GM18517 (cell line): ENCODE results near the gene CDC34.

ENCODE experiments used
- ATAC-seq: cut with Tn5 transposase; IDR thresholded peaks from one replicate; pipeline ENCODE4 v1.9.1; 2021; ENCODE audit warnings: mild to moderate bottlenecking, moderate library complexity; ENCODE audit not compliant: unreplicated experiment

CDC34 gene

GRCh38 chr19:585551-586110 lies 54.1 kb downstream of the CDC34 start:
- ATAC-seq: no peak

- ATAC-seq: no peak
Measured at GRCh38 chr19:588093-588740, 56.7 kb downstream of the CDC34 start.

DNA sequence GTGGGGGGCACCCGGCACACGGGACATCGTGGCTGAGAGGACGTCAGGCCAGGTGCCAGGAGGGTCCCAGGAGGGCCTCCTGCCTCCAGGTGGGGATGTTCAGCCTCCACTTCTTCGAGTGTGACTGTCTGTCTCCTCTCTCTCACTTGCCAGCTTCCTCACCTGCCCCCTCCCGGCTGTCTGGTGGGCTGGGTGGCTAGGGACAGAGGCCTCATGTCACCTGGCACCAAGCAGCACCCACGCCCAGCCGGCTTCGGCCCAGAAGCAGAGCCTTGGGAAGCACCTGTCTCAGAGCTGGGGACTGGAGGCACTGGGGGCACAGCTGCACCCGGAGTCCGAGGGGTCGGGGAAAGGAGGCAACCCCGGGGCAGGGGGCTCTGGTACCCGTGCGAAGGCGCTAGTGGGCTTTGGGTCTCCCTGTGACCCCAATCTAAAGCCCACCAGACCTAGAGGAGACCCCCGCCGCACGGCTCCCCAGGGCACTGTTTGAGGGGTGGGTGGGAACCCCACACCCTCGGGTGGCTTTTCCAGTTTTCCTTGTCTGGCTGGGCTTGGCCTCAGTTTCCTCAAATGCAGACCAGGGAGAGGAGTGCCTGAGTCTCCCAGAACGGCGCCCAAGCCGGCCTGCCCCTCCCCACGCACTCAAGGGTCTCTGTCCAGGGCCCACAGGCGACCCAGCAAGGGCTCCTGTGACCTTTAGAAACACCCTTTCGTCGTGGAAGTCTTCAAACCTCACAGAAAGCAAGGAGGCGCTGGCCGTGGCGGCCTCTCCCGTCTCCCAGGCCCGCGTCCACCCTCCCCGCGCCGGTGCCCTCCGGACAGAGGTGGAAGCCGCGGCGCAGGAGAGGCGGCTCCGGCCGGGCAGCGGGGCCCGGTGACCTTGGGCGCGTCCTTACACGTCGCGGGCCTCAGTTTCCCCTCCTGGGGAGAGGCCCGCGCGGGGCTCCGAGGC lies 57.5 kb downstream of the CDC34 start:
- no peak for ATAC-seq

DNA sequence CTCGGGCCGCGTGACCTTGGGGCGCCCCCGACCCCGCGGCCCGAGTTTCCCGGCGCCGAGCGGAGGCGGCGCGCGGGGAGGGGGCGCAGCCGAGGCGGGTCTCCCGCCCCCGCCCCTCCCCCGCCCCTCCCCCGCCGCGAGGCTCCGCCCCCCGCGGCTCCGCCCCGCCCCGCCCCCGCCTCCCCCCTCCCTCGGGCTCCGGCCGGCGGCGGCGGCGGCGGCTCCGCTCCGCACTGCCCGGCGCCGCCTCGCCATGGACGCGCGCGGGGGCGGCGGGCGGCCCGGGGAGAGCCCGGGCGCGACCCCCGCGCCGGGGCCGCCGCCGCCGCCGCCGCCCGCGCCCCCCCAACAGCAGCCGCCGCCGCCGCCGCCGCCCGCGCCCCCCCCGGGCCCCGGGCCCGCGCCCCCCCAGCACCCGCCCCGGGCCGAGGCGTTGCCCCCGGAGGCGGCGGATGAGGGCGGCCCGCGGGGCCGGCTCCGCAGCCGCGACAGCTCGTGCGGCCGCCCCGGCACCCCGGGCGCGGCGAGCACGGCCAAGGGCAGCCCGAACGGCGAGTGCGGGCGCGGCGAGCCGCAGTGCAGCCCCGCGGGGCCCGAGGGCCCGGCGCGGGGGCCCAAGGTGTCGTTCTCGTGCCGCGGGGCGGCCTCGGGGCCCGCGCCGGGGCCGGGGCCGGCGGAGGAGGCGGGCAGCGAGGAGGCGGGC lies 58.3 kb downstream of the CDC34 start, which contains the start of gene HCN2:
HCN2 (plus strand) TSS at position 189 of the 703 bp plus-strand sequence; CDS start at position 254, 65 bp downstream.
- no peak for ATAC-seq

- no peak for ATAC-seq
Measured at GRCh38 chr19:590396-590745, 58.8 kb downstream of the CDC34 start.

DNA sequence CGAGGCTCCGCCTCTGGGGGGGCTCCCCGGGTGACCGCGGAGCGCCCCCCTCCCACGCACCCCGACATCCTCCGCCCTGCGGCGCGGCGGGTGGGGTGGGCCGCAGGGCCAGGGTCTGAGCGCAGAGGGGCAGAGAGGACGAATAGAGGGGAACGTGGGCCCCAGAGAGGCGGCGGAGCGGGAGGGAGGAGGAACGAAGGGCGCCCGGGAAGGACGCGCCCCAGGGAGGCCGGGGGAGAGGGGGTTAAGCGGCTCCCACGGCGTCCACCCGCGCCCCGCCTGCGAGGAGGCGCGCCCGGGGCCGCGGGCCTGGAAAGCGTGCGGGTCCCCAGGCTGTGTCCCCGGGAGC lies 59.2 kb downstream of the CDC34 start:
- ATAC-seq: no peak

GRCh38 chr19:591099-591958 lies 59.8 kb downstream of the CDC34 start:
- ATAC-seq: no peak
